ENCODE data around the gene ELFN1.

- TF ChIP-seq POLR2AphosphoS5 (IDR thresholded peaks at IDR 0.05; ENCODE audit: low read depth, low read length) (no peak), POLR2A (IDR thresholded peaks at IDR 0.05; ENCODE audit: low read depth, low read length) (no peak)
Observed at GRCh38 chr7:1651031-1651446, 19.0 kb upstream of the ELFN1 start.
